Calu3 (cell line): Measurements from ENCODE around the gene WDFY2. TPM values are rescaled to one million over a fixed set of nuclear protein-coding genes. Genes with fewer than 3 reads are reported as not detected.
A peak's percentile ranks its signal among the peaks of the same experiment; 100 is the strongest.

ENCODE experiments used
- BruUV-seq: library from RNA; stranded (reverse); fragments of 400-500 nt; replicated peaks from 2 replicates; lab custom pipeline; 2021; lab: Mats Ljungman, UMichigan
- CTCF ChIA-PET: fragments of 300-600 bp; sonication (Branson Sonifier 250); formaldehyde crosslinking; loops from one replicate; lab custom pipeline; 2022; ENCODE audit warnings: antibody characterized with exemption; lab: Charles Lee
- DNase-seq: peaks from one replicate; pipeline ENCODE4 v3.0.0; 2022
- H3K27ac Mint-ChIP-seq: one replicate; pipeline ENCODE4 v1.8.0; 2022; ENCODE audit warnings: mixed read lengths; ENCODE audit not compliant: unreplicated experiment
- H3K27me3 Mint-ChIP-seq: one replicate; pipeline ENCODE4 v1.8.0; 2022; ENCODE audit warnings: mixed read lengths; ENCODE audit not compliant: unreplicated experiment
- H3K36me3 Mint-ChIP-seq: one replicate; pipeline ENCODE4 v1.8.0; 2022; ENCODE audit warnings: mild to moderate bottlenecking, moderate library complexity, mixed read lengths; ENCODE audit not compliant: insufficient read depth, unreplicated experiment
- H3K4me1 Mint-ChIP-seq: one replicate; pipeline ENCODE4 v1.8.0; 2022; ENCODE audit warnings: mild to moderate bottlenecking, low read depth, mixed read lengths; ENCODE audit not compliant: unreplicated experiment
- H3K4me3 Mint-ChIP-seq: one replicate; pipeline ENCODE4 v1.8.0; 2022; ENCODE audit warnings: mild to moderate bottlenecking, low read depth, moderate library complexity, mixed read lengths; ENCODE audit not compliant: unreplicated experiment
- H3K9me3 Mint-ChIP-seq: one replicate; pipeline ENCODE4 v1.8.0; 2022; ENCODE audit warnings: low read depth, mixed read lengths; ENCODE audit not compliant: unreplicated experiment
- CTCF ChIP-seq: fragments of 200-600 bp; IDR thresholded peaks from one replicate; pipeline ENCODE4 v1.8.0; 2022; ENCODE audit warnings: antibody characterized with exemption; ENCODE audit not compliant: unreplicated experiment
- intact Hi-C: fragments of 100-400 bp; cut with micrococcal nuclease; formaldehyde crosslinking; loops from one replicate; pipeline ENCODE4 v1.10.0; 2022; ENCODE audit not compliant: unreplicated experiment
- total RNA-seq: library from RNA; stranded (reverse); gene quantifications from 2 replicates; pipeline ENCODE4 v1.2.3, GENCODE V29; 2022

Gene WDFY2
- total RNA-seq, 1 experiment from 2014 or later, result 5.9 TPM

GRCh38 chr13:51629491-51630287 lies 45.4 kb downstream of the WDFY2 start:
- Mint-ChIP-seq H3K27ac (no peak overlapping the region), H3K36me3 (no peaks in the 10 kb centered on the region), H3K9me3 (no peaks in the 10 kb centered on the region), H3K27me3 (no peaks in the 10 kb centered on the region), H3K4me1 (peaks cover 15% of the 10 kb centered on the region), H3K4me3 (no peak overlapping the region)
- BruUV-seq, result no TSS peak
- TF ChIP-seq CTCF, result no peak
- CTCF ChIA-PET, result interaction anchor here (0.6 to 0.7 kb wide), 2 partner anchors 57 to 135 kb away, joined by 3 to 4 read pairs; no protein-coding TSS in a partner anchor
- no peak for DNase-seq
- intact Hi-C loops, result no loop called here

DNA sequence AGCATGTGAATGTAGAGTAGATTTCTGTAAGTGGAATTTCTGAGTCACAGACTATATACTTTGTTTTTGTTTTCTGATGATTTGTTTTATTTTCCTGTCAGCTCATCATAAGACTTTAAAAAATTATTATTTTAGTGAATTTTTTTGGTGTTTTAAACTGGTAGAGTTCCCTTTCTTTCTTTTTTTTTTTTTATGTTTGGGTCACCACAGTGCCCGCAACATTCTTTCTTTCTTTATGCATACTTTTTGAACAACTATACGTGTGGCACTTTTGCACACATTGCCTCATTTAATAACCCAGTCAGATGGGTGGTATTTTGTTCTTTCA lies 46.0 kb downstream of the WDFY2 start:
- CTCF ChIA-PET, result interaction anchor here (0.6 kb wide), 1 partner anchor 134 kb away, joined by 3 read pairs; no protein-coding TSS in a partner anchor
- intact Hi-C loops, result no loop called here
- no peak for DNase-seq
- H3K36me3 Mint-ChIP-seq, result no peaks in the 10 kb centered on the region
- no peak overlapping the region for H3K27ac Mint-ChIP-seq
- no peaks in the 10 kb centered on the region for H3K27me3 Mint-ChIP-seq
- no peaks in the 10 kb centered on the region for H3K9me3 Mint-ChIP-seq
- BruUV-seq, result no TSS peak
- peaks cover 18% of the 10 kb centered on the region for H3K4me1 Mint-ChIP-seq
- H3K4me3 Mint-ChIP-seq, result no peak overlapping the region
- TF ChIP-seq CTCF, result no peak

- peak; percentile 25 for DNase-seq
- Mint-ChIP-seq H3K27ac (no peak overlapping the region), H3K27me3 (no peaks in the 10 kb centered on the region), H3K36me3 (peaks cover 6% of the 10 kb centered on the region), H3K9me3 (no peaks in the 10 kb centered on the region), H3K4me1 (peaks cover 43% of the 10 kb centered on the region), H3K4me3 (peak overlapping the region; percentile 9)
- TF ChIP-seq CTCF, result no peak
- BruUV-seq, result no TSS peak
- intact Hi-C loops, result no loop called here
- CTCF ChIA-PET, result interaction anchor here (1.1 kb wide), 1 partner anchor 14 kb away, joined by 3 read pairs; no protein-coding TSS in a partner anchor
Observed at GRCh38 chr13:51632591-51633362, 48.5 kb downstream of the WDFY2 start.

DNA sequence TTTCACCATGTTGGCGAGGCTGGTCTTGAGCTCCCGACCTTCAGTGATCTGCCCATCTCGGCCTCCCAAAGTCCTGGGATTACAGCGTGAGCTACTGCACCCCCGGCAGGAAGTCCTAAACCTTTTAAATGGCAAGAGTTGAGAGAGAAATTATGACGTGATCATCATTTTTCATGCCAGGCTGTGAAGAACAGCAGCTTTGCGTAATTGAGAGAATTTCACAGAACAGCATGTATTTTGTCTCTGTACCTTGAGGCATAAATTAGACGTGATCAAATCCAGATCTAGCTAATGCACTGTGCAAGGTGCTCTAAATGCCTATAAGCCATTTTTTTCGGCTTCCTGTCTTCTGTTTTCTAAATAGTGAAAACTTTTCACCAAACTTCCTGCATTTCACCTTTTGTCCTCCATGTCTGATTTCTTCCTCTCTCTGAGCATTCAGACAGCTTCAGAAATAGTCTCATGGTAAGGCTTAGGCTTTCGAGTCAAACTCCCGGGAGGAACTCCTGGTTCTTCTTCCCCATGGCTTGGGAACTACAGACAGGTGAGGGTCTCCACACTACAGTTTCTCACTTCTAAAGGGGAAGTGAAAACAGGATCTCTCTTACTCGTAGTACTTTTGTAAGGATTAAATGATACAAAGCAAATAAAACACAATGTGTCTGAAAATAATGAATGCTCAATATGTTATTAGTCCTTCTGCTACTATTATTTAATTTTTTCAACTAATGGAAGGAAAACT lies 51.0 kb downstream of the WDFY2 start:
- Mint-ChIP-seq H3K27me3 (no peaks in the 10 kb centered on the region), H3K4me3 (no peak overlapping the region), H3K36me3 (peaks cover 6% of the 10 kb centered on the region), H3K9me3 (no peaks in the 10 kb centered on the region), H3K27ac (no peak overlapping the region), H3K4me1 (peaks cover 50% of the 10 kb centered on the region)
- no peak for TF ChIP-seq CTCF
- no peak for DNase-seq
- CTCF ChIA-PET, result no interaction called here
- BruUV-seq, result no TSS peak
- intact Hi-C loops, result no loop called here
